K562 (cell line): ENCODE results near the gene SOCS2.

Experiments
- SIN3B ChIP-seq: fragments of 450-650 bp; IDR thresholded peaks from 2 replicates; pipeline ENCODE4 v1.6.1; 2017; ENCODE audit warnings: low read depth, mild to moderate bottlenecking, moderate library complexity
- ZZZ3 ChIP-seq: fragments of 450-650 bp; IDR thresholded peaks from 2 replicates; pipeline ENCODE4 v1.6.1; 2016; ENCODE audit warnings: antibody characterized with exemption, mild to moderate bottlenecking, moderate library complexity

DNA sequence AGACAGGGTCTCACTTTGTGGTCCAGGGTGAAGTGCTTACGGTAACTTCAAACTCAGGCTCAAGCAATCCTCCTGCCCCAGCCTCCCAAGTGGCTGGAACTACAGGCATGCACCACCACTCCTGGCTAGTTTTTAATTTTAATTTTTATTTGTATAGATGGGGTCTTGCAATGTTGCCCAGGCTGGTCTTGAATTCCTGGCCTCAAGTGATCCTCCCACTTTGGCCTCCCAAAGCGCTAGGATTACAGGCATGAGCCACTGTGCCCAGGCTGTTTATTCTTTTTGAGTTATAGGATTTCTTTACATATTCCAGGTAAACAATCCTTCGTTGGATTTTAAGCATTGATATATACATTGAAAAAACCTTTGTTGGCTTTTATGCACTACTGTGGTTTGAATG lies 26.7 kb downstream of the SOCS2 start:
- TF ChIP-seq ZZZ3 (no peak), SIN3B (no peak)
